NOMO-1 (cell line): ENCODE data around the gene HDHD2.

Source experiments
- DNase-seq, 2 experiments: peaks; one replicate each; lab custom pipeline; 2025; ENCODE audit not compliant: unreplicated experiment in 2 of 2; lab: John Stamatoyannopoulos, UW

Gene HDHD2

GRCh38 chr18:47075098-47075883, 75.0 kb downstream of the HDHD2 start:
- no peak for DNase-seq

GRCh38 chr18:47067648-47068047, 82.7 kb downstream of the HDHD2 start:
- DNase-seq: no peak

- DNase-seq: no peak
These were observed 87.2 kb downstream of the HDHD2 start for GRCh38 chr18:47063096-47063495.

GRCh38 chr18:47062471-47062870, 87.8 kb downstream of the HDHD2 start:
- DNase-seq: no peak
